Measurements from ENCODE around the gene TCF7L2.

TCF7L2 gene

DNA sequence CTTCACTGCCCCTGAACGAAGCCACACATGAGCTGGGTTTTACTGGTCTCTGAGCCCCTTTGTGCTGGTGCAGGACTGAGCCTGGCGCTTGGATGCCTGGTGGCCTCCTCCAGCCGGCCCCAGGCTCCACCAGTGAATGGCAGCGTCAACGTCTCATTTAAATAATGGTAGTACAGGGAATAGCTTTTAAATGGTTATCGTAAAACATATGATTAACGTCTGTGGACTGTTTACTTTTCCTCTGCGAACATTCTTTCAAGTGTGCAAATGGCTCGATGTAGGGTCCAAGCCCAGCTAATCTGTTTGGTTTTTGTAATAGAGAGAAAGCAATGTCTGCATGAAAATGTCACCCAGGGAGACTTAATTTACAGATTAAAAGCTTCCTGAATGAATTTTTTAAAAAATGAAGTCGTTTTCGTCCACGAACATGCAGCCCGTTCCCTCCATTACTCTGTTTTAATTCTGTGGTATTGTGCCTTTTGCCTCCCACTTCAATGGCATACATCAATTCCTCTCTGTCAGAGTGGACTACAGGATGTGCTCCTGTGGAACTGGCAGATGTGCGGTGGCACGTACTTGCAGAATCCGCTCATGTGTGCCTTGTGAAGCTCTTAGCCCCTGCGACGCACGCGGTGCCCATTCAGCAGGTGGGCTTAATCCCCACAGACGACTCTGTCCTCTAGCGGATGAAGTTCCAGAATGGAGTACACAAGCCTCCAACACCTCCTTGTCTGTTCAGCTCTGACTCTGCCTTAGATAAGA lies 192.7 kb downstream of the TCF7L2 start:
- TF ChIP-seq GATA3 (IDR thresholded peaks at IDR 0.05; ENCODE audit: low read depth, low read length) (no peak), GATA2 (IDR thresholded peaks at IDR 0.05; ENCODE audit: low read depth, low read length) (no peak)

DNA sequence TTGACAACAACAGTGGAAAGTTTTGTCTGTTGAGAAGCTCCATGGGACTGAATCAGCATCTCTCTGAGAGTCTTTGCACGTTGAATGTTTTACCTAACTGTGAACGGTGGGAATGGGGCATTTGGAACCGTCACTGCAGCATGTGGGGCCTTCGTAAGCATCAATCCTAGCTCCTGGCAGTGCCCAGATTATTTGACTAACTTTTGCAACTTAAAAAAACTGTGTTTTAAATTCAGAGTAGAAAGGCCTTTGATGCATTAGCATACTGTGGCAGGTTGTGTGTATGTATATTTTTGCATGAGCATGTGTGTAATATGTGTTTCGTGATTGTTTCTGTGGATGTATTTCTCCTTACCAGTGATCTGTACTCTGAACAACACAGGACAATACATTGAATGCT lies 194.5 kb downstream of the TCF7L2 start:
- TF ChIP-seq GATA3 (IDR thresholded peaks at IDR 0.05; ENCODE audit: low read depth, low read length), result no peak
- TF ChIP-seq GATA2 (IDR thresholded peaks at IDR 0.05; ENCODE audit: low read depth, low read length), result no peak

DNA sequence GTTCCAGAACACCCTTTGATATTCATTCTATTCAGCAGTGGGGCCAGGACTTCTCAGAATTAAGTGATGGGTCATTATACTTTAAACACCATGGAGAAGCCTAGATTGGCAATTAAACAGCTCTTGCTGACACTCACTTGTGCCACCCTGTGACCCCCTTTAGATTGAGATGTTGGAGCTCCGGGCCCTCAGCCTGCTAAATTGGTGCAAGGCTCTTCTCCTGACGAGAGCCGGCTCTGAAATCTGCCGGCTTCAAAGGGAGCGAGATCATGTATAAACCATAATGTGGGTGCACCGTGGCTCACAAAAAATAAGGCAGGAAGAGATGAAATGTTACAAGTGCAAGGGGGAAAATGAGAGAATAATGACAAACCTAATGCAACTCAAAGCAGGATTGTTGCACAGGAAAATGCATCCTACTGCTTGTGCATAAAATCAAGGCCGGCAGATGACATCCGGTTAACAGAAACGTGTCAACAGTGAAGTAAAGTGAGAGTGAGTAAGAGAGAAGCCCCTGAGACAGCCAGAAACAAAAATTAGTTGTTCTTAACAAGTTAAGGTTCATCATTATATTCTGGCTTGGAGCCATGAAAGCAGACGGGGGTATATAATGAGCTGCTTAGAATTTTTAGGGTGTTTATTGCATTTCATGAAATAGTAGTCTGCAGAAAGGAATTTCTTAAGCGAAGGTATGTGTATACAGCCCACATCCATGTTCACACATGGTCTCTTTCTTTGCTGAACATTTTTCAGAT lies 198.2 kb downstream of the TCF7L2 start:
- TF ChIP-seq GATA2 (IDR thresholded peaks at IDR 0.05; ENCODE audit: low read depth, low read length) (no peak), GATA3 (IDR thresholded peaks at IDR 0.05; ENCODE audit: low read depth, low read length) (no peak)

DNA sequence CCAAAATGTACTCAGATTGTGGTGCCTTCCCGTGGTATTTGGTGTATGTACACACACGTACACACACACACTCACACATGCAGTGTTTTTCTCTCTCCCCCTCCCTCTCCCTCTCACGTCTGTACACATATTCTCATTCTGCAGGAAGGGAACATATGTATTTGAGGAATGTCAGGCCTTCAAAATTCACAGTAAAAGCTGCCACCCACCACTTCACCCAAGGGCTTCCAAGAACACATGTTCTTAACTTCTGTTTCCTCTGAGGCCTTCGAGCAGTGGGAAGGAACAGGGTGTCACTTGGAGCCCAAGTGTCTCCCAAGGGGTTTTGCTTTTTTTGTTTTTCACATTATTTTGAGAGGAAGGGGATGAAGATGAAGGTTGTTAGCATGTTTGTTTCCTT lies 198.9 kb downstream of the TCF7L2 start:
- no peak for TF ChIP-seq GATA2 (IDR thresholded peaks at IDR 0.05; ENCODE audit: low read depth, low read length)
- TF ChIP-seq GATA3 (IDR thresholded peaks at IDR 0.05; ENCODE audit: low read depth, low read length), result no peak

DNA sequence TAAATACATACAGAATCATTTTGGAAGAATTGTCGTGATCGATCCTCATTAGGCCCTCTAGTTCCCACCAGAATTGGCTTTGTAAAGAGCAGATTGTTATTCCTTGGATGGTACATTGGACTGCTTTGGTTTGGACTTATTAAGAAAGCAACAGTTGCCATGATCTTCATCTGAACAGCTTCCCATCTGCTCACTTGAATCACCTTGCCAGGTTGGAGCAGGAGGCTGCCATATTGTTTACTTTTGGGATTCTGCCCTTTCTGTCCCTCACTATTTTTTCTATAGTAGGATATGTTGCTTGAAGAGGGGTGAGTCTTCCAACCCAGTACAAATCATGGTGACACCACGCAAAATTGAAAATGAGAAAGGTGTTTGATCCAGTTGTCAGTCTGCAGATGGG lies 199.6 kb downstream of the TCF7L2 start:
- TF ChIP-seq GATA2 (IDR thresholded peaks at IDR 0.05; ENCODE audit: low read depth, low read length) (no peak), GATA3 (IDR thresholded peaks at IDR 0.05; ENCODE audit: low read depth, low read length) (no peak)

DNA sequence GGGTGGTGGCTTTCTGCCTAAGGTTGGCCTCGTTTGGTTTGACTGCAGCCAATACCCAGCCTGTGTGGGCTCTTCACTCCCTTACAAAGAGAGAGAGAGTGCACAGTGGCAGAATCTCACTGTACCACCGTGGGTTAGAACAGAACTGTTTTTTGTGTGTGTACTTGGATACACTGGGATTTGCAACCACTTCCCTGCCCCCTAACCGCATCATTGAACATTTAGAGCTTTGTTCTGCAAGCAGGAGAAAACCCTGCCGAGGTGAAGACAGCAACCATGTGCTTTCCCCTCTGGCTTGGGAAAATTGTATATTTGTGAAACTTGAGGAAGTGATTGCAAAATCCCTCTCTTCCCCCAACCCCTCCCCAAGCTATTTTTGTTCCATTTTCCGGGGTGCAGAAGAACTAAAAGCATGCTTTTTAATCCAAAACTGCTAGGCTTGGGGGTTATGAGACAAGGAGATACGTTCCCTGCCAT lies 201.2 kb downstream of the TCF7L2 start:
- TF ChIP-seq GATA2 (IDR thresholded peaks at IDR 0.05; ENCODE audit: low read depth, low read length) (no peak), GATA3 (IDR thresholded peaks at IDR 0.05; ENCODE audit: low read depth, low read length) (no peak)

DNA sequence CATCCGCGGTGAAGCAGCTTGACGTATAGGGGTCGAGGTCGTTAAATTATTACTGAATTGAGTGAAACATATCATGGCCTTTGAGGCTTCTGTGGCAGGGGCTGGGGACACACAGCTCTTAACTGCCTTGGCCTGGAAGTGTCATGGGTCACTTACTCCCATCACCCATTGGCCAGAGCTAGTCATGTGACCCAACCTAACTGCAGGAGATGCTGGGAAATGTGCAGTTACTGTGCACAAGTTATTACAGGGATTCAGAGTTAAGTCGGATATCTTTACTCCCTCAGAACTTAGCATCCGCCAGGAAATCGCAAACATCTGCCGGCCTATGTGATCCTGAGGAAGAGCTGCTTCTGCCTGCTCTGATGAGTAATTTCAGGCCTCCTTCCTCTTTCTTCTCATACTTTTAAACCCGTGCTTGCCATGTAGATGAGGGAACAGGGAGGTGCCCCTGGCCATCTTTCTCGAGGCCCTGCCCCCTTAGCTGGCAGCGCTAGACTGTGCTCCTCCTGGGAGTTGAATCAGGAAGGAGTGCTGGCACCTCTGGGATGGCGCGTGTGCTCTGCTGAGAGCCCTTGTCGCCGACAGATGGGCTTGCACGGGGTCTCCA lies 203.6 kb downstream of the TCF7L2 start:
- TF ChIP-seq GATA3 (IDR thresholded peaks at IDR 0.05; ENCODE audit: low read depth, low read length) (no peak), GATA2 (IDR thresholded peaks at IDR 0.05; ENCODE audit: low read depth, low read length) (no peak)

DNA sequence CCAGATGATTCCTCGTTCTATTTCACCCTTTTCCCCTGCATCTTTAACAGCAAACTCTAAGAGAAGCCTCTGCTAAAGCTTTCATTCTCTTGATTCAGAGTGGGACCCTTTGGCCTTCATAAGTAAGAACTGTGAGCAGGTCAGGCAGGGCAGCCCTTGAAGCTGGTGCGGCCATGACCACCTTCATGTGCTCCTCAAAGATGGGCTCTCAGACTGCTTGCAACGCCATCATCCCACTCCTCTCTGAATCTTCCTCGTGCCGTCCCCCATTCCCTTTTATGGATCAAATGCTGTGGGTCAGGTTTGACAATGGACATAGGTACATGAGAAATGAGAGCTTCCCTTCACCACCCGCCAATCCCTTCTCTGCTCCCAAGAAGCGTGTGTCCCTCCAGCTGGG lies 207.4 kb downstream of the TCF7L2 start:
- TF ChIP-seq GATA2 (IDR thresholded peaks at IDR 0.05; ENCODE audit: low read depth, low read length) (no peak), GATA3 (IDR thresholded peaks at IDR 0.05; ENCODE audit: low read depth, low read length) (no peak)

DNA sequence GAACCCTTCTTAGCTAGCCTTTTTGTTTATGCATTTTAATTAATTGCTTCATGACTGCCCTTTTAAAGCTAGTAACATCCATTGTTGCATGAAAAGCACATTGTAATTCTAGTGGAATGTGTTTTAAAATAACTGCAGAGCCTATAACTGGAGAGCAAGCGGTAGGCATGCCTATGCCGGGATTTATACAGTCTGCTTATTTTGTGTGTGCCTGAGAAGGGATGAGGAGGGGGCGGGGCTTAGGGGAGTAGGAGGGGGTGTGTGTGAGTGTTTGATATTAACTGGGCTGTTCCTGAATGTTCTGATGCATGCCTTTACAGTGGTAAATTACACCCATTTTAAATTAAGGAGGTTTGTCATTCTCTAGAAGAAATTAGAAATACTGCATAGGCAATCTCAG lies 208.1 kb downstream of the TCF7L2 start:
- TF ChIP-seq GATA3 (IDR thresholded peaks at IDR 0.05; ENCODE audit: low read depth, low read length) (no peak), GATA2 (IDR thresholded peaks at IDR 0.05; ENCODE audit: low read depth, low read length) (no peak)

DNA sequence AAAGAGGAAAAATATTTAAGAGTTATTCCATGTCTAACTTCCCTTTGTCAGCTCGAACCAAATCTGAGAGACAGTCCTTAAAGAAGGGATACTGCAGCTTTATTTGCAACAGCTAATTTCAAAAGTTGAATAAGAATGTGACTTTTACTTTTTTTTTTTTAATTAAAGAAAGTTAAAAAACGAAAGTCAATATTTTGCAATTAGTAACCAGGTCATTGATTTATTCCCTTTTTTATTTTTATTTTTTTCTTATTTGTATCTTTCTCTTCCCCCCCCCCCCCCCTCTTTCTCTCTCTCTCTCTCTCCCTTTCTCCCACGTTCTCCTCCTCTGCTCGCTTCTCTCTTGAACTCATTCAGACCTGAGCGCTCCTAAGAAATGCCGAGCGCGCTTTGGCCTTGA lies 209.5 kb downstream of the TCF7L2 start:
- TF ChIP-seq GATA3 (IDR thresholded peaks at IDR 0.05; ENCODE audit: low read depth, low read length), result no peak
- no peak for TF ChIP-seq GATA2 (IDR thresholded peaks at IDR 0.05; ENCODE audit: low read depth, low read length)

DNA sequence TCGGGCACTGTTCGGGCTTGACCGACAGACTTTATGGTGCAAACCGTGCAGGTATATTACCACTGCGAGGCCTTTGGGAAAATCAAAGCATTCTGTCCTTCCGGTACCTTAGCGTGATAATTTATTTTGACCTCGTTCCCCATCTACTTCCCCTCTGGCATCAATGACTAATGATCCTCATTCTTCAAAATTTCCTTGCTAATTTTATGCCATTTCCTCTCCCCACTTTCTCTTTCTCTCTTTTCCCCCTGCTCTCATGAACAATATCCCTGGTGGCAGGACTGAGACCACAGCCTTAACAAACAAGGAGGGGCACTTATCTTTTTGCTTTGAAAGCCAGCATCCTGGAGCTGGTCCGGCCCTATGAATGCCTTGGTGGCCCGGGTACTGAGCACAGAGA lies 210.6 kb downstream of the TCF7L2 start:
- no peak for TF ChIP-seq GATA2 (IDR thresholded peaks at IDR 0.05; ENCODE audit: low read depth, low read length)
- TF ChIP-seq GATA3 (IDR thresholded peaks at IDR 0.05; ENCODE audit: low read depth, low read length), result no peak

DNA sequence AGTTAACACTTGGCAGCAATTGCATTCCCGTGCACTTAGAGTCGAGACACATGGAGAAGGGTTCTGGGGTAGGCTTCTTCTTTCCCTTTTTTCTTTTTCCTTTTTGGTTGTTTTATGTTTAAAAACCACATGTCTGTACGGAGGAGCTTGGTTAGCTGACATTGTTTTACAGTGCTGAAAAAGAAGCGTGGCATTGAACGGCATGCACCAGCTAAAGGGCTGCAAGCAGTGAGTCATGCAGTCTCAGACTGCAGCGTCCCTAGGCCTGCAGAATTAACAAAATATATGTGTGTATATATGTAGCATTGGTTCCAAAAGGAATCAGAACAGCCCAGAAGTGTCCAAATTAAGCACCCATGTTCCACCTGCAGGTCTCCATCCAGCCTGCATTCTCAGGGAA lies 211.0 kb downstream of the TCF7L2 start:
- no peak for TF ChIP-seq GATA3 (IDR thresholded peaks at IDR 0.05; ENCODE audit: low read depth, low read length)
- no peak for TF ChIP-seq GATA2 (IDR thresholded peaks at IDR 0.05; ENCODE audit: low read depth, low read length)

DNA sequence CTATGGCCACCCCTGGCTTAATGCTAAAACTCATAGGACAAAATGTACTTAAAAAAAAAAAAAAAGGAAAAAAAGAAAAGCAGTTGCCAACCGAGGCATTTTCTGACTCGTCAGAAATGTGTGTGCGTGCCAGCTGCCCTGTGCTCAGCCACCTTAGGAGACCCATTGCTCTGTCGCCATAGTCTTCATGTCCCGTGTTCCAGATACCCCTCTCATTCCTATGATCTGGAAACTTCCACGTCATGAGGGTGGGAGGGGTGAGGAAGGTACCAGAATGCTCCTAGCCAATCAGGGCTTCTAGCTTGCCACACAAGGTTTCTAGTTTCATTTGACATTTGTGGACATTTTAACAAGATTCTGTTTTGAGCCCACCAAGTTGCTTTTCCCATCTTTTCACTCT lies 212.9 kb downstream of the TCF7L2 start:
- TF ChIP-seq GATA2 (IDR thresholded peaks at IDR 0.05; ENCODE audit: low read depth, low read length) (no peak), GATA3 (IDR thresholded peaks at IDR 0.05; ENCODE audit: low read depth, low read length) (no peak)

DNA sequence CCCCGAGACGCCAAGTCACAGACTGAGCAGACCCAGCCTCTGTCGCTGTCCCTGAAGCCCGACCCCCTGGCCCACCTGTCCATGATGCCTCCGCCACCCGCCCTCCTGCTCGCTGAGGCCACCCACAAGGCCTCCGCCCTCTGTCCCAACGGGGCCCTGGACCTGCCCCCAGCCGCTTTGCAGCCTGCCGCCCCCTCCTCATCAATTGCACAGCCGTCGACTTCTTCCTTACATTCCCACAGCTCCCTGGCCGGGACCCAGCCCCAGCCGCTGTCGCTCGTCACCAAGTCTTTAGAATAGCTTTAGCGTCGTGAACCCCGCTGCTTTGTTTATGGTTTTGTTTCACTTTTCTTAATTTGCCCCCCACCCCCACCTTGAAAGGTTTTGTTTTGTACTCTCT lies 215.6 kb downstream of the TCF7L2 start:
- TF ChIP-seq GATA2 (IDR thresholded peaks at IDR 0.05; ENCODE audit: low read depth, low read length), result no peak
- no peak for TF ChIP-seq GATA3 (IDR thresholded peaks at IDR 0.05; ENCODE audit: low read depth, low read length)

DNA sequence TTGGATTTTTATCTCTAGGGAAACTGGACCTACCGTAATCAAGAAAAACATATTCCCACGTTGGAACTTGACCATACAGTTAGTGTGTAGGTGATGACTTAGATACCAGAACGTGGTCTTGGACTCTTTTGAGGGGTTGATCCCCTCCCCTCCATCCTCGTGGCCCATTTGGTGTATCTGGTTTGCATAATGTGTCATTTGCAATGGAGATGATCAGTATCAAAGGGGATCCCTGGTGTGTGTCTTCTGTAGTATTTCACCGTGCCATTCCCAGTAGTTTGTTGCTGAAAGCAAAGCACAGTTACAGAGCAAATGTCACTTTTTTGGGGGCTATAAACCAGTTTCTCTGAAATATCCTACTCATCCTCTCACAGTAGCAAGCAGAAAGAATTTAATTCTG lies 217.7 kb downstream of the TCF7L2 start:
- TF ChIP-seq GATA3 (IDR thresholded peaks at IDR 0.05; ENCODE audit: low read depth, low read length) (peak; percentile 86), GATA2 (IDR thresholded peaks at IDR 0.05; ENCODE audit: low read depth, low read length) (peak; percentile 85)

Data from SH-SY5Y (cell line).